KOPT-K1 (cell line): ENCODE measurements around the gene NOTCH3.

ENCODE experiments used
- H3K27ac ChIP-seq: fragments of 200-600 bp; sonication (generic); 2 replicates; pipeline ENCODE4 v1.5.1; 2016; ENCODE audit warnings: antibody characterized with exemption, mild to moderate bottlenecking, low read depth, low read length; ENCODE audit not compliant: poor library complexity, severe bottlenecking
- H3K36me3 ChIP-seq: fragments of 200-600 bp; sonication (generic); 2 replicates; pipeline ENCODE4 v1.5.1; 2017; ENCODE audit warnings: antibody characterized with exemption, mild to moderate bottlenecking, low read length, moderate library complexity; ENCODE audit not compliant: insufficient read depth
- H3K9me3 ChIP-seq: fragments of 200-600 bp; sonication (generic); 2 replicates; pipeline ENCODE4 v1.5.1; 2017; ENCODE audit warnings: antibody characterized with exemption, low read length, mild to moderate bottlenecking; ENCODE audit not compliant: insufficient read depth, poor library complexity, severe bottlenecking

The NOTCH3 gene

GRCh38 chr19:15118248-15118647, 82.5 kb downstream of the NOTCH3 start:
- Histone ChIP-seq H3K9me3 (no peaks in the 10 kb centered on the region), H3K27ac (no peak overlapping the region), H3K36me3 (peaks cover 90% of the 10 kb centered on the region)

DNA sequence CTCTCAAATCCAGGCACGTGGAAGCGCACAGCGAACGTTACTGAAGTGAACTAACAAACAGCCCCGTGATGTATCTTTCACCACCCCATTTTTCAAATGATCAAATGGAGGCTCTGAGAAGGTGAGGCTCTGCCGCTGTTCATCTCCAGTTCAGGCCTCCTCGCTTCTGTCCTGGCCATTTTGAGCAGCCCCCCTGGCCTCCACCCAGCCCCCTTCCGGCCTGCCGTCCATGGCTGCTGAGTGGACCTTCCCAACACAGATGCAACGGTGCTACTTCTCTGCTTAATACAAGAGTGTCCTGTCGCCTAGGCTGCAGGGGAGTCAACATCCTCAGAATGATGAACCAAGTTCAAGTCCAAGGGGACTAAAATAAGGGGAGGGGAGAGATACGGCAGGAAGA, 83.9 kb downstream of the NOTCH3 start:
- Histone ChIP-seq H3K27ac (no peak overlapping the region), H3K9me3 (no peaks in the 10 kb centered on the region), H3K36me3 (peaks cover 77% of the 10 kb centered on the region)

GRCh38 chr19:15115762-15116615, 84.8 kb downstream of the NOTCH3 start:
- Histone ChIP-seq H3K27ac (no peak overlapping the region), H3K36me3 (peaks cover 71% of the 10 kb centered on the region), H3K9me3 (no peaks in the 10 kb centered on the region)

DNA sequence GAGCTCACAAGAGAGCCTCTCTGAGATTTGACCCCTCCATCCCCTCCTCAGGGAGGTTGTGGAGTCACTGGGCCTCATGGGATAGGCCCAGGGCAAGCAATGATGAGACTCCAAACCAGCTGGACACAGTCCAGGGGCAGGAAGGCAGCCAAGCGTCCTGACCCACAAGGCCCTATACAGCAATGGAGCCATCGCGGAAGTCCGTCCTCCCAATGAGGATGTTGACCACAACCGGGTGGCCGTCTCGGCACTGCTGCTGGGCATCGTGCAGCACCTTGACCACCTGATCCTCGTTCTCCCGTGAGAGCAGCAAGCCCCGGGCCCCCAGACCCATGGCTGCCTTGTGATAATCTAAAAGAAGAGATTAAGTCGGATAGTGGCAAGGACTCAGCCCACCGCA, 85.7 kb downstream of the NOTCH3 start:
- Histone ChIP-seq H3K36me3 (peaks cover 62% of the 10 kb centered on the region), H3K27ac (no peak overlapping the region), H3K9me3 (no peaks in the 10 kb centered on the region)

- Histone ChIP-seq H3K36me3 (peaks cover 53% of the 10 kb centered on the region), H3K27ac (no peak overlapping the region), H3K9me3 (no peaks in the 10 kb centered on the region)
Measured at GRCh38 chr19:15114153-15114540, 86.6 kb downstream of the NOTCH3 start.

DNA sequence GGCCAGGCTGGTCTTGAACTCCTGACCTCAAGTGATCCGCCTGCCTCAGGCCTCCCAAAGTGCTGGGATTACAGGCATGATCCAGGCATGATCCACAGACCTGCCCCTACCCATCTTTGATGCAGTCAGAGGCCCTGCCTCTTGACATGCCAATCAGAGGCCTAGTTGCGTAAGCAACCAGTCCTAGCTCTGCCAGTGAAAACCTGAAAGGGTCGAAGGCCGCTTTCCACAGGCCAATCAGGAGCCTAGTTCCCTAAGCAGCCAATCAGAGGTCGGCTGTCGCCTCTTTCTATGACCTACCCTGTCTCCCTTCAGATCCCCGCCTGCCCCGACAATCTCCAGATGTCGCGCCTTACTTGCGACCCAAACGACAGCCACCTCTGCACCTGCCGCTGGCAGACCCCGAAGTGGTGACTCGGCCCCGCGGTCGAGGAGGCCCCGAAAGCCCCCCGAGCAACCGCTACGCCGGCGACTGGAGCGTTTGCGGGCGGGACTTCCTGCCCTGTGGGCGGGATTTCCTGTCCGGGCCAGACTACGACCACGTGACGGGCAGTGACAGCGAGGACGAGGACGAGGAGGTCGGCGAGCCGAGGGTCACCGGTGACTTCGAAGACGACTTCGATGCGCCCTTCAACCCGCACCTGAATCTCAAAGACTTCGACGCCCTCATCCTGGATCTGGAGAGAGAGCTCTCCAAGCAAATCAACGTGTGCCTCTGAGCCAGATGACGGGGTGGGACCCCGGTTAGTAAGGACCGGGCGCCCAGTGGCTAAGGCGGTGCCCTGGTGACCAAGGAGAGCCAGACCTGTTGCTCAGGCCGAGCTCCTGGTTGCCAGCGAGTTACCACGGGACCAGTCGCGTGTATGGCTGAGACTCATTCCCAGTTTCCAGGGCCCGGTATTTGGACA, 87.3 kb downstream of the NOTCH3 start:
- H3K36me3 ChIP-seq: peaks cover 47% of the 10 kb centered on the region

GRCh38 chr19:15112385-15112784, 88.4 kb downstream of the NOTCH3 start:
- H3K36me3 ChIP-seq: peaks cover 36% of the 10 kb centered on the region
- H3K27ac ChIP-seq: no peak overlapping the region

More for the DNA sequence above, 87.3 kb downstream of the NOTCH3 start:
- Histone ChIP-seq H3K9me3 (no peaks in the 10 kb centered on the region), H3K27ac (no peak overlapping the region)

DNA sequence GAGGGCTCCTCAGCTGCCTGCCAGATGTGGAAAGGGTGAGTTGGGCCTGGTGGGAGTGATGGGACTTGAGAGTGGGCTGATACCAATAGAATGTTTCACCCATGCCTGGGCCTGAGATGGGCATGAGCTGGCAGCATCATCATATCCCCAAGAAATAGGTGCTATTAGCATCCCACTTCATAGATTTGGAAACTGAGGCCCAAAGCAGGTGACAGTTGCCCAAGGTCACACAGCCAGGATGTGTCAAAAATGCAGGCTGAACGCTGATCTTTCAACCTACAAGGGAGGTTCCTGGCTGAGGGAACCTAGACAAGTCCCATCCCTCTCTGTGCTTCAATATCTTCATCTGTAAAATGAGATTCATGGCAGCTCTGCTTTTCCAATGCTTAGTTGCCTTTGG, 89.0 kb downstream of the NOTCH3 start:
- H3K9me3 ChIP-seq: no peaks in the 10 kb centered on the region
- peaks cover 30% of the 10 kb centered on the region for H3K36me3 ChIP-seq
- no peak overlapping the region for H3K27ac ChIP-seq

More at GRCh38 chr19:15112385-15112784, 88.4 kb downstream of the NOTCH3 start:
- H3K9me3 ChIP-seq: no peaks in the 10 kb centered on the region

GRCh38 chr19:15110418-15110815, 90.4 kb downstream of the NOTCH3 start:
- Histone ChIP-seq H3K9me3 (no peaks in the 10 kb centered on the region), H3K36me3 (peaks cover 16% of the 10 kb centered on the region; the same call in 1 of the 2 replicates), H3K27ac (no peak overlapping the region)

- Histone ChIP-seq H3K27ac (no peak overlapping the region), H3K36me3 (peaks cover 11% of the 10 kb centered on the region; the same call in 1 of the 2 replicates)
Measured at GRCh38 chr19:15109768-15110417, 90.9 kb downstream of the NOTCH3 start.

More at GRCh38 chr19:15109768-15110417, 90.9 kb downstream of the NOTCH3 start:
- peaks cover 1% of the 10 kb centered on the region for H3K9me3 ChIP-seq
